WTC11 (cell line): ENCODE data around the gene BNC2. TPM values are rescaled to one million over a fixed set of nuclear protein-coding genes. Genes with fewer than 3 reads are reported as not detected.

ENCODE experiments used
- ATAC-seq: fragments of 200-7000 bp; cut with Tn5 transposase; 2 replicates; pipeline ENCODE4 v1.10.0; 2021; ENCODE audit warnings: mild to moderate bottlenecking, moderate library complexity
- CTCF ChIA-PET: fragments of 300-600 bp; sonication (Branson Sonifier 250); formaldehyde crosslinking; loops from one replicate; lab custom pipeline; 2021; ENCODE audit warnings: antibody characterized with exemption; lab: Charles Lee
- POLR2A ChIA-PET: fragments of 350-600 bp; sonication (Branson Sonifier 250); formaldehyde crosslinking; loops from one replicate; lab custom pipeline; 2021; ENCODE audit warnings: antibody characterized with exemption; lab: Charles Lee
- DNase-seq: peaks from one replicate; pipeline ENCODE4 v3.0.0; 2021; ENCODE audit warnings: low spot score
- H3K27ac Mint-ChIP-seq: 2 replicates; pipeline ENCODE4 v1.8.0; 2021; ENCODE audit warnings: mixed read lengths
- H3K27me3 Mint-ChIP-seq: 2 replicates; pipeline ENCODE4 v1.8.0; 2021; ENCODE audit warnings: low read depth, mild to moderate bottlenecking, moderate library complexity, mixed read lengths
- H3K36me3 Mint-ChIP-seq: 2 replicates; pipeline ENCODE4 v1.8.0; 2021; ENCODE audit warnings: mixed read lengths
- H3K4me1 Mint-ChIP-seq: 2 replicates; pipeline ENCODE4 v1.8.0; 2022; ENCODE audit warnings: mixed read lengths
- H3K4me3 Mint-ChIP-seq: 2 replicates; pipeline ENCODE4 v1.8.0; 2021; ENCODE audit warnings: mild to moderate bottlenecking, moderate library complexity, mixed read lengths
- H3K9me3 Mint-ChIP-seq: 2 replicates; pipeline ENCODE4 v1.8.0; 2021; ENCODE audit warnings: mixed read lengths
- ATF1 ChIP-seq: sonication (generic); formaldehyde crosslinking; IDR thresholded peaks from 2 replicates; pipeline ENCODE4 v1.8.1; 2023; ENCODE audit warnings: mild to moderate bottlenecking, moderate library complexity, missing genetic modification reagents
- ATF6 ChIP-seq: sonication (generic); formaldehyde crosslinking; IDR thresholded peaks from 2 replicates; pipeline ENCODE4 v1.8.1; 2023; ENCODE audit warnings: mild to moderate bottlenecking, missing genetic modification reagents
- CBFB ChIP-seq: sonication (generic); formaldehyde crosslinking; IDR thresholded peaks from 2 replicates; pipeline ENCODE4 v1.8.1; 2022; ENCODE audit warnings: mild to moderate bottlenecking, low read depth, missing genetic modification reagents
- ETV6 ChIP-seq: sonication (generic); formaldehyde crosslinking; IDR thresholded peaks from 2 replicates; pipeline ENCODE4 v1.8.1; 2022; ENCODE audit warnings: mild to moderate bottlenecking, missing genetic modification reagents
- GTF2I ChIP-seq: fragments of 250-450 bp; sonication (Bioruptor Pico); conservative IDR thresholded peaks from 2 replicates; pipeline ENCODE4 v1.4.0; 2021; ENCODE audit warnings: mild to moderate bottlenecking
- HMGXB4 ChIP-seq: sonication (generic); formaldehyde crosslinking; IDR thresholded peaks from 2 replicates; pipeline ENCODE4 v1.8.1; 2023; ENCODE audit warnings: mild to moderate bottlenecking, moderate library complexity, missing genetic modification reagents
- JAZF1 ChIP-seq: fragments of 250-450 bp; sonication (Bioruptor Pico); IDR thresholded peaks from 2 replicates; pipeline ENCODE4 v1.9.0; 2021; ENCODE audit warnings: moderate library complexity, mild to moderate bottlenecking, inconsistent platforms
- MLX ChIP-seq: sonication (generic); formaldehyde crosslinking; IDR thresholded peaks from 2 replicates; pipeline ENCODE4 v1.8.1; 2023; ENCODE audit warnings: mild to moderate bottlenecking, missing genetic modification reagents, moderate library complexity
- MYBL2 ChIP-seq: sonication (generic); formaldehyde crosslinking; IDR thresholded peaks from 2 replicates; pipeline ENCODE4 v1.8.1; 2023; ENCODE audit warnings: mild to moderate bottlenecking, moderate library complexity, missing genetic modification reagents
- NFYB ChIP-seq: sonication (generic); formaldehyde crosslinking; conservative IDR thresholded peaks from 2 replicates; pipeline ENCODE4 v1.8.0; 2022; ENCODE audit warnings: low read depth, missing genetic modification reagents
- NR1H2 ChIP-seq: sonication (generic); formaldehyde crosslinking; IDR thresholded peaks from 2 replicates; pipeline ENCODE4 v1.9.0; 2021; ENCODE audit warnings: mild to moderate bottlenecking, moderate library complexity, missing genetic modification reagents
- NR2C2 ChIP-seq: sonication (generic); formaldehyde crosslinking; IDR thresholded peaks from 2 replicates; pipeline ENCODE4 v1.8.0; 2022; ENCODE audit warnings: mild to moderate bottlenecking, missing genetic modification reagents
- PRRX2 ChIP-seq: fragments of 250-450 bp; sonication (Bioruptor Pico); IDR thresholded peaks from 2 replicates; pipeline ENCODE4 v1.8.0; 2021; ENCODE audit warnings: mild to moderate bottlenecking
- RORB ChIP-seq: fragments of 250-450 bp; sonication (Bioruptor Pico); IDR thresholded peaks from 2 replicates; pipeline ENCODE4 v1.9.0; 2021; ENCODE audit warnings: mild to moderate bottlenecking
- SMAD3 ChIP-seq: sonication (generic); formaldehyde crosslinking; IDR thresholded peaks from 2 replicates; pipeline ENCODE4 v1.8.0; 2022; ENCODE audit warnings: missing genetic modification reagents, mild to moderate bottlenecking, borderline replicate concordance
- SOX15 ChIP-seq: fragments of 250-450 bp; sonication (Bioruptor Pico); IDR thresholded peaks from 2 replicates; pipeline ENCODE4 v1.9.0; 2021; ENCODE audit warnings: mild to moderate bottlenecking
- ZNF396 ChIP-seq: fragments of 250-450 bp; sonication (Bioruptor Pico); IDR thresholded peaks from 2 replicates; pipeline ENCODE4 v1.8.0; 2021; ENCODE audit warnings: mild to moderate bottlenecking, moderate library complexity, borderline replicate concordance
- ZNF423 ChIP-seq: fragments of 250-450 bp; sonication (Bioruptor Pico); IDR thresholded peaks from 2 replicates; pipeline ENCODE4 v2.1.2; 2022; ENCODE audit warnings: mild to moderate bottlenecking, moderate library complexity
- ZNF425 ChIP-seq: fragments of 250-450 bp; sonication (Bioruptor Pico); conservative IDR thresholded peaks from 2 replicates; pipeline ENCODE4 v1.9.0; 2021; ENCODE audit warnings: mild to moderate bottlenecking
- total RNA-seq: library from RNA; stranded (reverse); gene quantifications from 3 replicates; pipeline ENCODE4 v1.2.3, GENCODE V29; 2021
- TF ChIP-seq, protein P1 (sequence below): fragments of 250-450 bp; sonication (Bioruptor Pico); IDR thresholded peaks from 2 replicates; pipeline ENCODE4 v1.9.0; 2021; ENCODE audit warnings: moderate library complexity, mild to moderate bottlenecking, inconsistent platforms, borderline replicate concordance
- TF ChIP-seq, protein P2 (sequence below): sonication (generic); formaldehyde crosslinking; IDR thresholded peaks from 2 replicates; pipeline ENCODE4 v1.8.0; 2023; ENCODE audit warnings: missing genetic modification reagents
- TF ChIP-seq, protein P3 (sequence below): sonication (generic); formaldehyde crosslinking; IDR thresholded peaks from 2 replicates; pipeline ENCODE4 v1.8.0; 2023; ENCODE audit warnings: mild to moderate bottlenecking, missing genetic modification reagents
- TF ChIP-seq, protein P4 (sequence below): sonication (generic); formaldehyde crosslinking; conservative IDR thresholded peaks from 2 replicates; pipeline ENCODE4 v1.8.1; 2022; ENCODE audit warnings: mild to moderate bottlenecking, missing genetic modification reagents

The BNC2 gene
- total RNA-seq, 1 experiment from 2014 or later = 33.3 TPM

- TF ChIP-seq SMAD3 (CRISPR knock-in tag) = no peak
- no peak for TF ChIP-seq ATF6
- TF ChIP-seq PRRX2 = no peak
- peak; percentile 54; the same call in 1 of the 2 replicates for TF ChIP-seq ZNF423 (CRISPR knock-in tag)
- no peak for TF ChIP-seq ATF1
- TF ChIP-seq MYBL2 = no peak
- TF ChIP-seq NR2C2 (CRISPR knock-in tag) = peak; percentile 64
- TF ChIP-seq ZNF425 (CRISPR knock-in tag) = no peak
- TF ChIP-seq, protein P1, sequence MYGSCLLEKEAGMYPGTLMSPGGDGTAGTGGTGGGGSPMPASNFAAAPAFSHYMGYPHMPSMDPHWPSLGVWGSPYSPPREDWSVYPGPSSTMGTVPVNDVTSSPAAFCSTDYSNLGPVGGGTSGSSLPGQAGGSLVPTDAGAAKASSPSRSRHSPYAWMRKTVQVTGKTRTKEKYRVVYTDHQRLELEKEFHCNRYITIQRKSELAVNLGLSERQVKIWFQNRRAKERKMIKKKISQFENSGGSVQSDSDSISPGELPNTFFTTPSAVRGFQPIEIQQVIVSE (CRISPR knock-in tag) = no peak
- no peak for TF ChIP-seq JAZF1 (CRISPR knock-in tag)
- TF ChIP-seq, protein P2, sequence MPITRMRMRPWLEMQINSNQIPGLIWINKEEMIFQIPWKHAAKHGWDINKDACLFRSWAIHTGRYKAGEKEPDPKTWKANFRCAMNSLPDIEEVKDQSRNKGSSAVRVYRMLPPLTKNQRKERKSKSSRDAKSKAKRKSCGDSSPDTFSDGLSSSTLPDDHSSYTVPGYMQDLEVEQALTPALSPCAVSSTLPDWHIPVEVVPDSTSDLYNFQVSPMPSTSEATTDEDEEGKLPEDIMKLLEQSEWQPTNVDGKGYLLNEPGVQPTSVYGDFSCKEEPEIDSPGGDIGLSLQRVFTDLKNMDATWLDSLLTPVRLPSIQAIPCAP (CRISPR knock-in tag) = no peak
- TF ChIP-seq RORB (CRISPR knock-in tag) = no peak
Observed at GRCh38 chr9:16705111-16705604, 165.3 kb downstream of the BNC2 start (continued).

DNA sequence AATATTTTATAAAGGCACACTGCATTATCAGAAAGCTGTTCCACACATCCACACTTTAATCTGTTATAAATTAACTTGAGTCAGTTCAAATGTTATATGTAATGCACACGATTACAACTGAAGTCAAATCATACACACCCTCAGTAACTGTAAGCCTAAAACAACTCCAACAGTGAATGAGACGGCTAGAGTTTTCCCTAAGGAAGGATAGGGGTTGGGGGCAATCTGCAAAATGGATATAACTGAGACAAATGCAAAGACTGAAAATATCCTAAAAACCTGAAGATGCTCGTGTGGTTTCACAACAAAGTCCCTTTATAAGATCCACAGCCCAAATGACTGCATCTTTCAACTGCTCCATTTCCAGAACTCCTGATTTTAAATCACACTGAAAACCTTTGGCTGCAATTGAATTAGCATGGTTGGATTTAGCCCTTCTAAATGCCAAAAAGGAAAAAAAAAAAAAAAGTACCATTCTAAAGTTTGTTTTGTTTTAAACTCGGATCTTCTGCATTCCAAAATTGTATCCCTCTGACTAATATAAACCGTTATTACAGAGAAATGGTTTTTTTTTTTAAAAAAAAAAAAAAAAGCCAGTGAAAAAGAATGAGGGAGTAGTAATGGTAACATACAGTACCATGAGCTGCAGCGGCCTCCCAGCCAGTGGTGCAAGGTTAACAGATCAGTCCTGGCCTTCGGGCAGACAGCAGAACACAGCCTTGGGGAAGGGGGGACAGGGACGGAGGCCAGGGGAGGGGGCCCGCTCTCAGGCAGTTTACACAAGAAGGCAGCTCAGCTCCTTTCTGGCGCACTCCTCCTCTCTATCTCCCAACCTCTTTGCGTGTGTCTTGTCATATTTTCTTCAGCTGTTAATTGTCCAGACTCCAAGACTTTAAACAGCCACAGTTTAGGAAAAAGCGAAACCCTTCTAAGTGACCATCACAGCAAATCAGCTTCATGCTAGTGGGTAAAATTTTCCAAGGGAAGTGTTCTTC is 166.1 kb downstream of the BNC2 start:
- Mint-ChIP-seq H3K27ac (peak overlapping the region; percentile 80; the same call in 1 of the 2 replicates), H3K4me1 (peaks cover 68% of the 10 kb centered on the region), H3K4me3 (peak overlapping the region; percentile 61), H3K27me3 (no peaks in the 10 kb centered on the region), H3K36me3 (no peaks in the 10 kb centered on the region), H3K9me3 (no peaks in the 10 kb centered on the region)
- DNase-seq (peak; percentile 50), ATAC-seq (peak; percentile 54)
- ChIA-PET CTCF (interaction anchor here (1.0 kb wide), 1 partner anchor 24 kb away, joined by 3 read pairs; no protein-coding TSS in a partner anchor), POLR2A (interaction anchor here (0.7 to 1.1 kb wide), 3 partner anchors 15 to 24 kb away, joined by 3 read pairs; no protein-coding TSS in a partner anchor)
- TF ChIP-seq, protein P3, sequence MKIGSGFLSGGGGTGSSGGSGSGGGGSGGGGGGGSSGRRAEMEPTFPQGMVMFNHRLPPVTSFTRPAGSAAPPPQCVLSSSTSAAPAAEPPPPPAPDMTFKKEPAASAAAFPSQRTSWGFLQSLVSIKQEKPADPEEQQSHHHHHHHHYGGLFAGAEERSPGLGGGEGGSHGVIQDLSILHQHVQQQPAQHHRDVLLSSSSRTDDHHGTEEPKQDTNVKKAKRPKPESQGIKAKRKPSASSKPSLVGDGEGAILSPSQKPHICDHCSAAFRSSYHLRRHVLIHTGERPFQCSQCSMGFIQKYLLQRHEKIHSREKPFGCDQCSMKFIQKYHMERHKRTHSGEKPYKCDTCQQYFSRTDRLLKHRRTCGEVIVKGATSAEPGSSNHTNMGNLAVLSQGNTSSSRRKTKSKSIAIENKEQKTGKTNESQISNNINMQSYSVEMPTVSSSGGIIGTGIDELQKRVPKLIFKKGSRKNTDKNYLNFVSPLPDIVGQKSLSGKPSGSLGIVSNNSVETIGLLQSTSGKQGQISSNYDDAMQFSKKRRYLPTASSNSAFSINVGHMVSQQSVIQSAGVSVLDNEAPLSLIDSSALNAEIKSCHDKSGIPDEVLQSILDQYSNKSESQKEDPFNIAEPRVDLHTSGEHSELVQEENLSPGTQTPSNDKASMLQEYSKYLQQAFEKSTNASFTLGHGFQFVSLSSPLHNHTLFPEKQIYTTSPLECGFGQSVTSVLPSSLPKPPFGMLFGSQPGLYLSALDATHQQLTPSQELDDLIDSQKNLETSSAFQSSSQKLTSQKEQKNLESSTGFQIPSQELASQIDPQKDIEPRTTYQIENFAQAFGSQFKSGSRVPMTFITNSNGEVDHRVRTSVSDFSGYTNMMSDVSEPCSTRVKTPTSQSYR (CRISPR knock-in tag) = no peak
- TF ChIP-seq ZNF396 (CRISPR knock-in tag) = no peak
- no peak for TF ChIP-seq NFYB
- TF ChIP-seq HMGXB4 (CRISPR knock-in tag) = no peak
- TF ChIP-seq SOX15 (CRISPR knock-in tag) = no peak
- no peak for TF ChIP-seq NR1H2
- TF ChIP-seq, protein P4, sequence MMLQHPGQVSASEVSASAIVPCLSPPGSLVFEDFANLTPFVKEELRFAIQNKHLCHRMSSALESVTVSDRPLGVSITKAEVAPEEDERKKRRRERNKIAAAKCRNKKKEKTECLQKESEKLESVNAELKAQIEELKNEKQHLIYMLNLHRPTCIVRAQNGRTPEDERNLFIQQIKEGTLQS (CRISPR knock-in tag) = no peak
- TF ChIP-seq JAZF1 (CRISPR knock-in tag) = no peak
- no peak for TF ChIP-seq ETV6 (CRISPR knock-in tag)
- no peak for TF ChIP-seq MLX (CRISPR knock-in tag)
- no peak for TF ChIP-seq GTF2I (CRISPR knock-in tag)
- TF ChIP-seq CBFB (CRISPR knock-in tag) = no peak
